ENCODE data around the gene PLA2G4B.

GRCh38 chr15:41804361-41804760 lies 34.3 kb upstream of the PLA2G4B start:
- TF ChIP-seq CTCF (IDR thresholded peaks at IDR 0.05) (no peak), POLR2A (IDR thresholded peaks at IDR 0.05) (no peak)
